GM19438 (cell line): ENCODE data around the gene CIRBP.

Experiments
- ATAC-seq: cut with Tn5 transposase; IDR thresholded peaks from one replicate; pipeline ENCODE4 v1.9.1; 2021; ENCODE audit warnings: low read depth; ENCODE audit not compliant: unreplicated experiment

The CIRBP gene

GRCh38 chr19:1288833-1289685 lies 19.9 kb downstream of the CIRBP start:
- no peak for ATAC-seq

DNA sequence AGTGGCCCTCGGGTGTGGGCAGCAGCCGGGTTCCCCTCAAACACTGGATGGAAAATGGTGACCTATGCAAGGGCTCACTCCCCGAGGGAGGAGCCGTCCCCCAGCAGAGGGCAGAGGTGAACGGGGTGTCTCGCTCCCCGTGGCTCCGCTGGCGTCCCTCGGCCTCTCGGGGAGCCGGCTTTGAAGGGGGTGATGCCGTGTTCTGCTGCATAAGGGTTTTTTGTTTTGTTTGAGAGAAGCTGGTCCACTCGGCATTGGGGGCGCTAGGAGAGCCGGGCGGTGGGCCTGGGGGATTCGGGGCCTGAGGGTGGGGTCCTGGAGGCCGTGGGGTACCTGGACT lies 20.5 kb downstream of the CIRBP start:
- ATAC-seq = no peak

DNA sequence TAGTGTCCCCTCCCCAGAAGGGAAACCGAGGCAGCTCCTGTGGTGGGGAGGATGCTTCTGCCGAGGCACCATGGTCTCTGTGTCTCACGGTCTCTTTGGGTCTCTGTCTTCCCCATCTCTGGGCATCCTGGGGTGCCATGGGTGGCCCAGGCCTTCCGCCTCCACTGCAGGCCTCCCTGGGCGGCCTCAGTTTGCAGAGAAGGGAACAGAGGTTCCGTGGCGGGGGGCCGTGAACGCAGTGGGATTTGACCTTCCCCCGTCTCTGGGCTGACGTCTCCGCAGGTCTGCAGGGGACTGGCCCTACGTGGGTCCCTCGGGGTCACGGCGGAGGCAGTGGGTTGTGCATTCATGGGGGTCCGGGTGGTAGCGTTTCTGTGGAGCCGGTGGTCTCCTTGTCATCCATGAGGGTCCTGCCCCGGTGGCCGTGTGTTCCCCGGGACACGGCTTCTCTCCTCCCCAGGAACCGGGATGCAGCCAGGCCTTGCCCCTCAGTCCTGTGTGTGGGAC lies 21.1 kb downstream of the CIRBP start:
- ATAC-seq = no peak

DNA sequence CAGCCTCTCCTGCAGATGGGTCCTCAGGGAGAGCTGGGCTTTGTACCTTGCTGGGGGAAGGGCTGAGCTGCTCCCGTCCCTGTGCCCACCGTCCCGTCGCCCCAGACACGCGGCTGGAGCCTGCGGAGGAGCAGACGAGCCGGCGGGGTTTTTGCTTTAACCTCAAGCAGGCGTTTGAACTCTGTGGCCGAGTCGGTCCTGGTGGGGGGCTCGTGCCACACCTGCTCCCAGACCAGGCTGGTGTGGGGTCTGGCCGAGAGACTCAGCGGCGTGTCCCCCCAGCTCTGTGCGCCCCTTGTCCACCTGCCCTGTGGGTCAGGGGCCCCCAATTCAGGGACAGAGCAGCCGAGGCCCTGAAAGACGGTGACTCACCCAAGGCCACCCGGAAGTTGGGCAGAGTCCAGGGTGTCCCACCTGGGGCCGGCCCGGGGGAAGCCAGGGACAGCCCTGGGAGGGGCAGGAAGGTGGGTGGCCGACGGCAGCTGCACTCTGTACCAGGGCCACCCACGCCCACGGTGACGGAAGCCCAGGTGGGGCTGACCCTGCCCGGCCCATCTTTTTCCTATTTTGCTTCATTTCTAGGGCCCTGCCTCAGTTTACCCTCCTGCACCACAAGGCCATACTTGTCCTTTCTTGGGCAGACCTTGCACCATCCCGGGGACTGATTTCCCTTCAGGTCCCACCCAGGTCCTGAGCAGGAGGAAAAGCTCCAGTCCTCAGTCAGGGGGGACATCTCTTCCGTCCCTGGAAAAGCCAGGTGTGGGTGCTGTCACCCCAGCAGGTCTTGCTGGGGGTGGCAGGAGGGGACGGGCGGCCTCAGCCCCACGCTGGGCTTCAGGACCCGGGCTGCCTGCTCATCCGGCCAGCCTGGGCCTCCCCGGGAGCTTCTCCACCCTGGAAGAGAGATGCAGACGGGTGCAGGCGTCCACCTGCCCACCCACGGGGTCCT lies 21.8 kb downstream of the CIRBP start:
- no peak for ATAC-seq

DNA sequence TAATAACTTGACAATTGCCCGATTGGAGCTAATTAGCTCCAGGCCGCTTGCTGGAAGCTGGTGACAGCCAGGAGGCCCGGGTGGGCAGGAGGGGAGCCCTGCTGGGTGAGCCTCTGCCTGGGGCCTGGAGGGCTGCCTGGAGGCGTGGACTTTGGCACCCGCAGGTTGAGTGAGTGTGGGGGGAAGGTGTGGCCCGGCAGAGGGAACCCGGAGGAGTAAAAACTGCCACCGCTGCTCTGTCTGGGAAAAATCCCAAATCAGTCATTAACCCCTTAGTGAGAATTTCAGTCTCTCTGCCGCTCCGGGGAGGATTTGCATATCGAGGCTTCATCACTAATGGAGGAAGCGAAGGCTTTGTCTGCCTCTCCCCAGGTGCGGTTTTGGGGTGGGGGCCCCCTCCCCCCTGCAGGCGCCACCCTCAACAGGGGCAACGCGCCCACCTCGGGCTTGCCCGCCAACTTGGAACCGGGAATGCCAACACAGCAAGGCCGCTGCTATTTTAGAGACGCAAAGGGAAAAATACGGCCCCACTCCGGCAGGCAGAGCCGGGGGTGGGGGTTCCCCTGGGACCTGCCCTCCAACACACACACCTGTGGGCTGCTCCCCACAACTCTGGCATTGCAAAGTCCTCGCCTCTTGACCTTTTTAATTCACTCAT lies 22.8 kb downstream of the CIRBP start:
- no peak for ATAC-seq

GRCh38 chr19:1292419-1293151 lies 23.5 kb downstream of the CIRBP start:
- ATAC-seq = no peak

- no peak for ATAC-seq
These were observed 24.9 kb downstream of the CIRBP start for GRCh38 chr19:1293782-1294604.

GRCh38 chr19:1294688-1295087 lies 25.6 kb downstream of the CIRBP start:
- no peak for ATAC-seq

- ATAC-seq = no peak
These were observed 26.3 kb downstream of the CIRBP start for GRCh38 chr19:1295169-1296012.

DNA sequence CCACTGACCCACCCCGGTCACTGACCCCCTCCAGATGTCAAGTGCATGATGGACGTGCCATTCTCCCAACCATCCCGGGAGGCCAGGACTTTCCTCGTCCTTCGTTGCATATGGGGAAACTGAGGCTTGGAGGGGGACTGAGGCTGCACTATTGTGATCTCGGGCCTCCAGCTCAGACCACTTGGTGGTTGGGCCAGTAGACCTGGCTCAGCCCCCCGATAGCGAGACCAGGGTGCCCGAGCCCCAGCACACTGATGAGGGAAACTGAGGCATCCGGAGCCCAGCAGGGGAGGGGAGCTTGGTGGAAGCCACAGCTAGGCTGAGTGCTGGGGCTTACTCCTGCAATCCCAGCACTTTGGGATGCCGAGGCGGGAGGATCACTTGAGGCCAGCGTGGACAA lies 26.9 kb downstream of the CIRBP start:
- ATAC-seq = no peak

GRCh38 chr19:1296575-1297271 lies 27.6 kb downstream of the CIRBP start:
- ATAC-seq = no peak

GRCh38 chr19:1298235-1298634 lies 29.1 kb downstream of the CIRBP start:
- no peak for ATAC-seq

DNA sequence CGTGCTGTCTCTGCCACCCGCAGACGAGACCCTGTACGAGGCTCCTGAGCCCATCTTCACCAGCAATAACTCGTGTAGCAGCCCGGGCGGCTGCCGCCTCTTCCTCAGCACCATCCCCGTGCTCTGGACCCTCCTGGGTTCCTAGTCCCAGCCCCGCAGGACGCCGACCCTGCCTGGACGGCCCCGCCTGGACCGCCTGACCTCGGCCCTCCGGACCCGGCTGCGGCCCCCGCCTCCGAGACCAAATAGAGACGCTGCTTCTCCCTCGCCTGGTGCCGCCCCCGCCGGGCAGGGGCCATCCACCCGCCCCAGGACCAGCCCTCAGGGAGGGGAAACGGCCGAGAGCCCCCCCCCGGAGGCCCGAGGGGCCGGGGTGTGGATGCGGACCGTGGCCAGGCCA lies 30.7 kb downstream of the CIRBP start:
- no peak for ATAC-seq

GRCh38 chr19:1300744-1301490 lies 31.8 kb downstream of the CIRBP start:
- ATAC-seq = no peak

DNA sequence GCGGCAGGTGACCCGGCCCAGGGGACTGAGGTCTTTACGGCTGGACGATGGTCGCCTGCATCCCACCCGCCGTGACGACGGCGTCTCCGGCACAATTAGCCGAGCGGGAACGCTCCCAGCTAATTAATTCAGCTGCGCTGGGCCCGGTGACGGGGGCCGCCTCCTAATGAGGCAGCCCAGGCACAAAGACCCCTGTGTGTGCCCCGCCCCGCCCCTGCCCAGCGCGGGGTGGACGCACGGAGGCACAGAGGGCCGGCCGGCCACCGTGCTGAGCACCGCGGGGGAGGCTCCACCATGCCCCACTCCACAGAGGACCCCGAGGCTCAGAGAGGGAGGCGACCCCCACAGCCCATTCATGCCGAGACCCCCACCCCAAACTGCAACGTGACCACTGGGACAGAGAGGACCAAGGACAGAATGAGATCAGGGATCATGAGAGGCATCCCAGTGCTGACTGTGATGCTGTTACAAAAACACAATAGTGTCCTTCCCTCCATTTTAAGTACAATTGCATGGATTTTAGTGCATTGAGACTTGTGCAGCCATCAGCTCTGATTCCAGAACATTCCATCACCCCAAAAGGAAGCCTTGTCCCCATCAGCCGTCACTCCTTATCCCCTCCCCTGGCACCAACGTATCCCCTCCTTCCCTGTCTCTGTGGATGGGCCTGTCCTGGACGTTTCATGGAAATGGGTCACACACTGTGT lies 33.6 kb downstream of the CIRBP start:
- ATAC-seq = no peak

- no peak for ATAC-seq
These were observed 35.2 kb downstream of the CIRBP start for GRCh38 chr19:1304197-1304924.
